WTC11 (cell line): ENCODE data around the gene OR4M1.

Source experiments
- FOXK1 ChIP-seq: sonication (generic); formaldehyde crosslinking; IDR thresholded peaks from 2 replicates; pipeline ENCODE4 v1.8.0; 2022; ENCODE audit warnings: mild to moderate bottlenecking, moderate library complexity, missing genetic modification reagents
- HMGXB4 ChIP-seq: sonication (generic); formaldehyde crosslinking; IDR thresholded peaks from 2 replicates; pipeline ENCODE4 v1.8.1; 2023; ENCODE audit warnings: mild to moderate bottlenecking, moderate library complexity, missing genetic modification reagents
- JAZF1 ChIP-seq: fragments of 250-450 bp; sonication (Bioruptor Pico); IDR thresholded peaks from 2 replicates; pipeline ENCODE4 v1.9.0; 2021; ENCODE audit warnings: moderate library complexity, mild to moderate bottlenecking, inconsistent platforms
- MAX ChIP-seq: sonication (generic); formaldehyde crosslinking; IDR thresholded peaks from 2 replicates; pipeline ENCODE4 v1.8.0; 2022; ENCODE audit warnings: mild to moderate bottlenecking, missing genetic modification reagents
- MLX ChIP-seq: sonication (generic); formaldehyde crosslinking; IDR thresholded peaks from 2 replicates; pipeline ENCODE4 v1.8.1; 2023; ENCODE audit warnings: mild to moderate bottlenecking, missing genetic modification reagents, moderate library complexity
- NFE2L1 ChIP-seq: sonication (generic); formaldehyde crosslinking; IDR thresholded peaks from 2 replicates; pipeline ENCODE4 v1.8.1; 2023; ENCODE audit warnings: missing genetic modification reagents
- NR1H2 ChIP-seq: sonication (generic); formaldehyde crosslinking; IDR thresholded peaks from 2 replicates; pipeline ENCODE4 v1.9.0; 2021; ENCODE audit warnings: mild to moderate bottlenecking, moderate library complexity, missing genetic modification reagents
- NR2C2 ChIP-seq: sonication (generic); formaldehyde crosslinking; IDR thresholded peaks from 2 replicates; pipeline ENCODE4 v1.8.0; 2022; ENCODE audit warnings: mild to moderate bottlenecking, missing genetic modification reagents
- SMAD4 ChIP-seq: sonication (generic); formaldehyde crosslinking; IDR thresholded peaks from 2 replicates; pipeline ENCODE4 v1.8.0; 2022; ENCODE audit warnings: mild to moderate bottlenecking, missing genetic modification reagents
- ZNF317 ChIP-seq: sonication (generic); formaldehyde crosslinking; IDR thresholded peaks from 2 replicates; pipeline ENCODE4 v1.8.1; 2023; ENCODE audit warnings: low read depth, mild to moderate bottlenecking, moderate library complexity, missing genetic modification reagents, borderline replicate concordance
- ZNF512 ChIP-seq: sonication (generic); formaldehyde crosslinking; IDR thresholded peaks from 2 replicates; pipeline ENCODE4 v1.8.1; 2022; ENCODE audit warnings: missing genetic modification reagents, borderline replicate concordance
- ZSCAN18 ChIP-seq: fragments of 250-450 bp; sonication (Bioruptor Pico); IDR thresholded peaks from 2 replicates; pipeline ENCODE4 v2.1.2; 2022; ENCODE audit warnings: mild to moderate bottlenecking, moderate library complexity
- TF ChIP-seq, protein P1 (sequence below): fragments of 200-600 bp; IDR thresholded peaks from 2 replicates; pipeline ENCODE4 v1.8.0; 2022; ENCODE audit warnings: antibody characterized with exemption
- TF ChIP-seq, protein P2 (sequence below): sonication (generic); formaldehyde crosslinking; IDR thresholded peaks from 2 replicates; pipeline ENCODE4 v1.8.0; 2023; ENCODE audit warnings: missing genetic modification reagents

GRCh38 chr14:19799880-19800279 is 26.6 kb downstream of the OR4M1 start:
- TF ChIP-seq, protein P1, sequence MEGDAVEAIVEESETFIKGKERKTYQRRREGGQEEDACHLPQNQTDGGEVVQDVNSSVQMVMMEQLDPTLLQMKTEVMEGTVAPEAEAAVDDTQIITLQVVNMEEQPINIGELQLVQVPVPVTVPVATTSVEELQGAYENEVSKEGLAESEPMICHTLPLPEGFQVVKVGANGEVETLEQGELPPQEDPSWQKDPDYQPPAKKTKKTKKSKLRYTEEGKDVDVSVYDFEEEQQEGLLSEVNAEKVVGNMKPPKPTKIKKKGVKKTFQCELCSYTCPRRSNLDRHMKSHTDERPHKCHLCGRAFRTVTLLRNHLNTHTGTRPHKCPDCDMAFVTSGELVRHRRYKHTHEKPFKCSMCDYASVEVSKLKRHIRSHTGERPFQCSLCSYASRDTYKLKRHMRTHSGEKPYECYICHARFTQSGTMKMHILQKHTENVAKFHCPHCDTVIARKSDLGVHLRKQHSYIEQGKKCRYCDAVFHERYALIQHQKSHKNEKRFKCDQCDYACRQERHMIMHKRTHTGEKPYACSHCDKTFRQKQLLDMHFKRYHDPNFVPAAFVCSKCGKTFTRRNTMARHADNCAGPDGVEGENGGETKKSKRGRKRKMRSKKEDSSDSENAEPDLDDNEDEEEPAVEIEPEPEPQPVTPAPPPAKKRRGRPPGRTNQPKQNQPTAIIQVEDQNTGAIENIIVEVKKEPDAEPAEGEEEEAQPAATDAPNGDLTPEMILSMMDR: no peak
- TF ChIP-seq MLX (CRISPR knock-in tag) (no peak), ZSCAN18 (CRISPR knock-in tag) (no peak), NR1H2 (no peak), SMAD4 (no peak), JAZF1 (CRISPR knock-in tag) (no peak), HMGXB4 (CRISPR knock-in tag) (no peak), FOXK1 (CRISPR knock-in tag) (no peak), MAX (no peak), NFE2L1 (no peak), ZNF512 (no peak), ZNF317 (CRISPR knock-in tag) (no peak), NR2C2 (CRISPR knock-in tag) (no peak)
- TF ChIP-seq, protein P2, sequence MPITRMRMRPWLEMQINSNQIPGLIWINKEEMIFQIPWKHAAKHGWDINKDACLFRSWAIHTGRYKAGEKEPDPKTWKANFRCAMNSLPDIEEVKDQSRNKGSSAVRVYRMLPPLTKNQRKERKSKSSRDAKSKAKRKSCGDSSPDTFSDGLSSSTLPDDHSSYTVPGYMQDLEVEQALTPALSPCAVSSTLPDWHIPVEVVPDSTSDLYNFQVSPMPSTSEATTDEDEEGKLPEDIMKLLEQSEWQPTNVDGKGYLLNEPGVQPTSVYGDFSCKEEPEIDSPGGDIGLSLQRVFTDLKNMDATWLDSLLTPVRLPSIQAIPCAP (CRISPR knock-in tag): no peak
